Loucy (cell line): ENCODE results near the gene HES5.

Experiments used
- H2AFZ ChIP-seq: fragments of 200-600 bp; sonication (generic); 2 replicates; pipeline ENCODE4 v1.6.0; 2016; ENCODE audit warnings: antibody characterized with exemption, mild to moderate bottlenecking, low read length, moderate library complexity
- H3F3A ChIP-seq: fragments of 200-600 bp; 2 replicates; pipeline ENCODE4 v1.6.0; 2016; ENCODE audit warnings: antibody characterized with exemption, low read depth, mild to moderate bottlenecking
- H3K27me3 ChIP-seq: fragments of 200-600 bp; sonication (generic); 2 replicates; pipeline ENCODE4 v1.6.1; 2014; ENCODE audit warnings: low read length, mild to moderate bottlenecking; ENCODE audit not compliant: insufficient read depth, poor library complexity, severe bottlenecking
- H3K36me3 ChIP-seq: fragments of 200-600 bp; sonication (generic); 2 replicates; pipeline ENCODE4 v1.6.1; 2016; ENCODE audit warnings: low read length; ENCODE audit not compliant: insufficient read depth
- H3K4me1 ChIP-seq: fragments of 200-600 bp; sonication (generic); 2 replicates; pipeline ENCODE4 v1.5.1; 2014; ENCODE audit warnings: low read length, mild to moderate bottlenecking; ENCODE audit not compliant: insufficient read depth, poor library complexity, severe bottlenecking
- H3K4me2 ChIP-seq: fragments of 200-600 bp; sonication (generic); 2 replicates; pipeline ENCODE4 v1.6.0; 2014; ENCODE audit warnings: antibody characterized with exemption, low read length, low read depth, mild to moderate bottlenecking; ENCODE audit not compliant: poor library complexity, severe bottlenecking
- H3K4me3 ChIP-seq: fragments of 200-600 bp; sonication (generic); 2 replicates; pipeline ENCODE4 v1.5.1; 2014; ENCODE audit warnings: low read length, mild to moderate bottlenecking, mixed read lengths; ENCODE audit not compliant: poor library complexity, severe bottlenecking
- H3K79me2 ChIP-seq: fragments of 200-600 bp; sonication (generic); 2 replicates; pipeline ENCODE4 v1.6.1; 2014; ENCODE audit warnings: low read length; ENCODE audit not compliant: insufficient read depth
- H3K9ac ChIP-seq: fragments of 200-600 bp; sonication (generic); 2 replicates; pipeline ENCODE4 v1.6.0; 2014; ENCODE audit warnings: mild to moderate bottlenecking, low read depth, low read length, moderate library complexity; ENCODE audit not compliant: poor library complexity, severe bottlenecking
- H3K9me2 ChIP-seq: fragments of 200-600 bp; sonication (generic); replicated peaks from 2 replicates; pipeline ENCODE4 v1.6.1; 2016; ENCODE audit warnings: low read depth, low read length, mixed read lengths
- H3K9me3 ChIP-seq: fragments of 200-600 bp; sonication (generic); 2 replicates; pipeline ENCODE4 v1.6.1; 2014; ENCODE audit warnings: mild to moderate bottlenecking, antibody characterized with exemption, low read length, low read depth; ENCODE audit not compliant: insufficient read depth
- H4K20me1 ChIP-seq: fragments of 200-600 bp; sonication (generic); 2 replicates; pipeline ENCODE4 v1.6.0; 2014; ENCODE audit warnings: antibody characterized with exemption, low read length, mild to moderate bottlenecking; ENCODE audit not compliant: insufficient read depth, poor library complexity, severe bottlenecking
- EZH2phosphoT487 ChIP-seq: fragments of 200-600 bp; IDR thresholded peaks from 2 replicates; pipeline ENCODE4 v1.6.1; 2018; ENCODE audit warnings: antibody characterized with exemption, mild to moderate bottlenecking, moderate library complexity, borderline replicate concordance
- TF ChIP-seq, protein P1 (sequence below): fragments of 200-600 bp; sonication (generic); conservative IDR thresholded peaks from 2 replicates; pipeline ENCODE4 v1.5.1; 2014; ENCODE audit warnings: mild to moderate bottlenecking, antibody characterized with exemption, low read length

Gene HES5

GRCh38 chr1:2543543-2544092, 13.6 kb upstream of the HES5 start:
- Histone ChIP-seq H4K20me1 (no peaks in the 10 kb centered on the region), H3K4me3 (no peak overlapping the region), H3F3A (no peaks in the 10 kb centered on the region), H3K36me3 (no peaks in the 10 kb centered on the region), H3K9me2 (no peaks in the 10 kb centered on the region), H3K4me2 (no peak overlapping the region), H2AFZ (no peak overlapping the region), H3K9me3 (no peaks in the 10 kb centered on the region), H3K4me1 (peaks cover 22% of the 10 kb centered on the region), H3K27me3 (no peaks in the 10 kb centered on the region), H3K9ac (no peak overlapping the region), H3K79me2 (peaks cover 8% of the 10 kb centered on the region; the same call in 1 of the 2 replicates)
- TF ChIP-seq EZH2phosphoT487, result no peak
- TF ChIP-seq, protein P1, sequence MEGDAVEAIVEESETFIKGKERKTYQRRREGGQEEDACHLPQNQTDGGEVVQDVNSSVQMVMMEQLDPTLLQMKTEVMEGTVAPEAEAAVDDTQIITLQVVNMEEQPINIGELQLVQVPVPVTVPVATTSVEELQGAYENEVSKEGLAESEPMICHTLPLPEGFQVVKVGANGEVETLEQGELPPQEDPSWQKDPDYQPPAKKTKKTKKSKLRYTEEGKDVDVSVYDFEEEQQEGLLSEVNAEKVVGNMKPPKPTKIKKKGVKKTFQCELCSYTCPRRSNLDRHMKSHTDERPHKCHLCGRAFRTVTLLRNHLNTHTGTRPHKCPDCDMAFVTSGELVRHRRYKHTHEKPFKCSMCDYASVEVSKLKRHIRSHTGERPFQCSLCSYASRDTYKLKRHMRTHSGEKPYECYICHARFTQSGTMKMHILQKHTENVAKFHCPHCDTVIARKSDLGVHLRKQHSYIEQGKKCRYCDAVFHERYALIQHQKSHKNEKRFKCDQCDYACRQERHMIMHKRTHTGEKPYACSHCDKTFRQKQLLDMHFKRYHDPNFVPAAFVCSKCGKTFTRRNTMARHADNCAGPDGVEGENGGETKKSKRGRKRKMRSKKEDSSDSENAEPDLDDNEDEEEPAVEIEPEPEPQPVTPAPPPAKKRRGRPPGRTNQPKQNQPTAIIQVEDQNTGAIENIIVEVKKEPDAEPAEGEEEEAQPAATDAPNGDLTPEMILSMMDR, result no peak

- H3K79me2 ChIP-seq, result peaks cover 2% of the 10 kb centered on the region; the same call in 1 of the 2 replicates
- no peaks in the 10 kb centered on the region for H3K9me2 ChIP-seq
- no peak overlapping the region for H3K4me3 ChIP-seq
- no peak for TF ChIP-seq EZH2phosphoT487
- TF ChIP-seq, protein P1, result no peak
- no peak overlapping the region for H3K9ac ChIP-seq
- H3K9me3 ChIP-seq, result no peaks in the 10 kb centered on the region
- no peaks in the 10 kb centered on the region for H3K36me3 ChIP-seq
- H3K4me2 ChIP-seq, result no peak overlapping the region
- H2AFZ ChIP-seq, result no peak overlapping the region
- peaks cover 13% of the 10 kb centered on the region for H3K4me1 ChIP-seq
- H3K27me3 ChIP-seq, result no peaks in the 10 kb centered on the region
- H3F3A ChIP-seq, result no peaks in the 10 kb centered on the region
- no peaks in the 10 kb centered on the region for H4K20me1 ChIP-seq
Measured at GRCh38 chr1:2542246-2542915, 12.3 kb upstream of the HES5 start.

DNA sequence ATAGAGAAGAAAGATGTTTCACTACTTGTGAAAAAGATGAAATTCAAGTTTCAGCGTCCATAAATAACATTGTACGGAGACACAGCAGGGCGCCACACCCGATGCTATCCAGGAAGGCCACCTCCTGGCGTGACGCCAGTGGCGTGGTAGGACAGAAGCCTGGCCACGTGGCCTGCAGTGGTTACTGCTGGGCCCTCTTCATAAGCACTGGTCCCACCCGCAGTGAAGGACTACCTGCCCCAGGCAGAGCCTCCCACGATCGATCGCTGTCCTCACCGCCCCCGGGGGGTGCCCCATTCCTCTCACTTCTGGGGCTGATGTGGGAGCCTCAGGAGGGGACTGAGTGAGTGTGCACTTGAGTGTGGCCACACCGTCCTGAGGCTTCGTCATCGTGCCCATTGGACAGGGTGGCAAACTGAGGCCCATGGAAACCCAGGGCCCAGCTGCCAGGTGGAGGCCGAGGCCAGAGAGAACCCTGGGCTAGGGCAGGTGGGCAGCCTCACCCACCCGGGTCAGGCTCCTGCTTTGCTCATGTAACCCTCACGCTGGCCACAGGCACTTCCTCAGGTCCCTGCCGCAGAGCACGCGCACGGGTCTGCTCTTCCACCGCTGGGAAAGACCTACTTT, 11.7 kb upstream of the HES5 start:
- H3K9me2 ChIP-seq, result no peaks in the 10 kb centered on the region
- no peak overlapping the region for H3K4me3 ChIP-seq
- no peaks in the 10 kb centered on the region for H3K36me3 ChIP-seq
- no peak overlapping the region for H3K9ac ChIP-seq
- peaks cover 11% of the 10 kb centered on the region for H3K4me1 ChIP-seq
- H3K79me2 ChIP-seq, result no peaks in the 10 kb centered on the region
- no peak overlapping the region for H3K4me2 ChIP-seq
- H3K27me3 ChIP-seq, result no peaks in the 10 kb centered on the region
- no peaks in the 10 kb centered on the region for H3K9me3 ChIP-seq
- no peaks in the 10 kb centered on the region for H3F3A ChIP-seq
- no peaks in the 10 kb centered on the region for H4K20me1 ChIP-seq
- no peak overlapping the region for H2AFZ ChIP-seq
- TF ChIP-seq EZH2phosphoT487, result no peak
- TF ChIP-seq, protein P1, result no peak
